Neural cell (in vitro differentiated cells): ENCODE measurements around the gene FAM200C.

Source experiments
- CTCF ChIP-seq: fragments of 450-650 bp; IDR thresholded peaks from 2 replicates; pipeline ENCODE4 v1.5.1; 2014; ENCODE audit warnings: antibody characterized with exemption, mild to moderate bottlenecking, moderate library complexity; ENCODE audit not compliant: poor library complexity, severe bottlenecking
- EZH2 ChIP-seq: fragments of 200-600, 300-800 bp; shearing (Covaris generic), sonication (generic); IDR thresholded peaks from 2 replicates; pipeline ENCODE4 v1.6.1; 2014; ENCODE audit warnings: antibody characterized with exemption, low read length, borderline replicate concordance, mild to moderate bottlenecking; ENCODE audit not compliant: insufficient read depth, poor library complexity, severe bottlenecking
- MXI1 ChIP-seq: fragments of 450-650 bp; conservative IDR thresholded peaks from 2 replicates; pipeline ENCODE4 v1.6.1; 2014; ENCODE audit warnings: antibody characterized with exemption, mild to moderate bottlenecking; ENCODE audit not compliant: poor library complexity, severe bottlenecking
- POLR2AphosphoS5 ChIP-seq: IDR thresholded peaks from 2 replicates; pipeline ENCODE4 v1.6.1; 2012

GRCh38 chr5:160376416-160376815 is 23.4 kb downstream of the FAM200C start:
- TF ChIP-seq CTCF = no peak
- no peak for TF ChIP-seq EZH2
- TF ChIP-seq POLR2AphosphoS5 = no peak
- TF ChIP-seq MXI1 = no peak
